HepG2 (cell line): ENCODE results near the gene CCDC57. TPM values are rescaled to one million over a fixed set of nuclear protein-coding genes. Genes with fewer than 3 reads are reported as not detected.

Experiments
- AFF4 ChIP-seq: sonication (generic); formaldehyde crosslinking; IDR thresholded peaks from 2 replicates; pipeline ENCODE4 v1.4.0; 2020; ENCODE audit warnings: missing genetic modification reagents
- BORCS8-MEF2B ChIP-seq: sonication (generic); formaldehyde crosslinking; IDR thresholded peaks from 2 replicates; pipeline ENCODE4 v1.8.0; 2022; ENCODE audit warnings: mild to moderate bottlenecking, missing genetic modification reagents
- DMAP1 ChIP-seq: IDR thresholded peaks from 2 replicates; pipeline ENCODE4 v1.6.1; 2016
- ESRRA ChIP-seq: sonication (generic); formaldehyde crosslinking; IDR thresholded peaks from 2 replicates; pipeline ENCODE4 v1.5.1; 2020; ENCODE audit warnings: mild to moderate bottlenecking, low read depth, missing genetic modification reagents
- FOXK2 ChIP-seq: fragments of 450-650 bp; IDR thresholded peaks from 2 replicates; pipeline ENCODE4 v1.6.1; 2016
- GZF1 ChIP-seq: sonication (generic); formaldehyde crosslinking; IDR thresholded peaks from 2 replicates; pipeline ENCODE4 v1.5.1; 2020; ENCODE audit warnings: mild to moderate bottlenecking, missing genetic modification reagents
- MIER3 ChIP-seq: IDR thresholded peaks from 2 replicates; pipeline ENCODE4 v1.6.1; 2016; ENCODE audit warnings: missing compliant biosample characterization, borderline replicate concordance
- RXRA ChIP-seq: sonication (generic); formaldehyde crosslinking; IDR thresholded peaks from 2 replicates; pipeline ENCODE4 v1.5.1; 2020; ENCODE audit warnings: missing genetic modification reagents
- SPEN ChIP-seq: sonication (generic); formaldehyde crosslinking; IDR thresholded peaks from 2 replicates; pipeline ENCODE4 v1.5.1; 2020; ENCODE audit warnings: low read depth, mild to moderate bottlenecking, missing genetic modification reagents
- SRSF1 ChIP-seq: fragments of 200-400 bp; formaldehyde crosslinking; optimal IDR thresholded peaks from 2 replicates; pipeline ENCODE3; 2017; ENCODE audit warnings: mild to moderate bottlenecking, low read depth, low read length, moderate library complexity
- SRSF9 ChIP-seq: fragments of 200-400 bp; formaldehyde crosslinking; IDR thresholded peaks from 2 replicates; pipeline ENCODE4 v1.6.1; 2018; ENCODE audit warnings: borderline replicate concordance, mild to moderate bottlenecking, low read depth, low read length; ENCODE audit not compliant: insufficient read depth, poor library complexity, severe bottlenecking
- ZBTB7A ChIP-seq: sonication (generic); formaldehyde crosslinking; IDR thresholded peaks from 2 replicates; pipeline ENCODE4 v1.8.0; 2022; ENCODE audit warnings: mild to moderate bottlenecking, missing genetic modification reagents
- ZNF224 ChIP-seq: sonication (generic); formaldehyde crosslinking; IDR thresholded peaks from 2 replicates; pipeline ENCODE4 v1.5.0; 2020; ENCODE audit warnings: mild to moderate bottlenecking, missing genetic modification reagents
- ZNF44 ChIP-seq: sonication (generic); formaldehyde crosslinking; IDR thresholded peaks from 2 replicates; pipeline ENCODE4 v1.5.1; 2020; ENCODE audit warnings: mild to moderate bottlenecking, missing genetic modification reagents
- ZNF768 ChIP-seq: sonication (generic); formaldehyde crosslinking; IDR thresholded peaks from 2 replicates; pipeline ENCODE4 v1.4.0; 2020; ENCODE audit warnings: missing genetic modification reagents
- polyA plus RNA-seq, 8 experiments: library from polyadenylated mRNA; depleted of rRNA in 3 of 8; stranded (reverse) in 7 of 8; unstranded in 1 of 8; fragments of >200 nt; fragmentation: Illumina TruSeq in 4 of 8; extraction: Trizol in 4 of 8; gene quantifications; 2 replicates each; pipeline versions ENCODE4 v1.2.1 to v1.2.3, GENCODE V29; 2011 to 2016; ENCODE audit warnings: low read depth in 4 of 8, missing spikeins in 1 of 8, mixed read lengths in 1 of 8; ENCODE audit not compliant: insufficient read depth in 1 of 8
- total RNA-seq, 5 experiments: library from RNA; depleted of rRNA; stranded (reverse); fragments of >200 nt; fragmentation: Illumina TruSeq; extraction: Trizol; gene quantifications; 2 replicates each; pipeline ENCODE4 v1.2.3, GENCODE V29; 2016; ENCODE audit warnings: low read depth in 1 of 5
- TF ChIP-seq, protein P1 (sequence below): sonication (generic); formaldehyde crosslinking; IDR thresholded peaks from 2 replicates; pipeline ENCODE4 v1.4.0; 2020; ENCODE audit warnings: mild to moderate bottlenecking, missing genetic modification reagents
- TF ChIP-seq, protein P2 (sequence below): sonication (generic); formaldehyde crosslinking; IDR thresholded peaks from 2 replicates; pipeline ENCODE4 v1.9.0; 2022; ENCODE audit warnings: low read depth, missing genetic modification reagents
- TF ChIP-seq, protein P3 (sequence below): sonication (generic); formaldehyde crosslinking; IDR thresholded peaks from 2 replicates; pipeline ENCODE4 v1.4.0; 2020; ENCODE audit warnings: mild to moderate bottlenecking, missing genetic modification reagents
- TF ChIP-seq, protein P4 (sequence below): sonication (generic); formaldehyde crosslinking; IDR thresholded peaks from 2 replicates; pipeline ENCODE4 v1.5.0; 2020; ENCODE audit warnings: mild to moderate bottlenecking, missing genetic modification reagents

CCDC57 gene
- total and polyA plus RNA-seq, 2 of the 13 experiments (the other 11 are each of a cell fraction or from before 2014, with no cell fraction given): 59.3 to 59.9 TPM

DNA sequence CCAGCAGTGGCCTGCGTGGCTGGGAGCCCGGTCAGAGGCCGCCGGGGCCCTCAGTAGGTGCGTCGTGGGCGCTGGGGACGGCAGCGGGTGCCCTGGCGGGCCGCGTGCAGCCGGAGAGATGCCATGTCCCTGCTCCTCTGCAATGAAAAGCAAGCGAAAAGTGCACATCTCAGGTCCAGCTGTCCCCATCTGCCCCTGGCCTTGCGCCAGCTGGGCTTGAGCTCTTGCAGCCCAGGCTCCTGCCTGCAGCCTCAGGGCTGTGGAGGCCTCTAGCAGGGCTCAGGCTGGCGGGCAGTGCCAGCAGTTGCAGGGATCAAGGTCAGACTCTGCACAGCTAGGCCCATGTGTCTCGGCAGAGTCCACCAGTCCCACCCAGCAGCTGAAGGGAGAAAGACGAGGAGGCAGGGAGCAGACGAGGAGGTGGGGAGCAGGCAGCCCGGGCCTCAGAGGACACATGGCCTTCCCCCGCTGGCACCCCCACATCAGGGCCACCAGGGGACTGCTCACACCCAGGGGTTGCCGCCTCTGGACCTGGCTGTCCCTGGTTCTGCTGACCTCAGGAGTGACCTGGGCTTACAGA, 27.4 kb upstream of the CCDC57 start (continued):
- TF ChIP-seq AFF4 (CRISPR knock-in tag) (0 out of 2 replicates have a peak, but pooled peaks have one; percentile 38), ZNF768 (CRISPR knock-in tag) (peak; percentile 11; the same call in 1 of the 2 replicates), GZF1 (CRISPR knock-in tag) (peak; percentile 73; the same call in 1 of the 2 replicates), BORCS8-MEF2B (CRISPR knock-in tag) (peak; percentile 62), SRSF9 (no peak), RXRA (CRISPR knock-in tag) (peak; percentile 94), FOXK2 (no peak), MIER3 (peak; percentile 9; the same call in 1 of the 2 replicates), SPEN (CRISPR knock-in tag) (peak; percentile 75; the same call in 1 of the 2 replicates), ZNF224 (CRISPR knock-in tag) (no peak), ESRRA (CRISPR knock-in tag) (peak; percentile 55; the same call in 1 of the 2 replicates), DMAP1 (no peak), ZNF44 (no peak), ZBTB7A (CRISPR knock-in tag) (peak; percentile 47; the same call in 1 of the 2 replicates), SRSF1 (peak; percentile 70)
- TF ChIP-seq, protein P1, sequence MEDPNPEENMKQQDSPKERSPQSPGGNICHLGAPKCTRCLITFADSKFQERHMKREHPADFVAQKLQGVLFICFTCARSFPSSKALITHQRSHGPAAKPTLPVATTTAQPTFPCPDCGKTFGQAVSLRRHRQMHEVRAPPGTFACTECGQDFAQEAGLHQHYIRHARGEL (CRISPR knock-in tag): no peak; the same call in 1 of the 2 replicates
- TF ChIP-seq, protein P2, sequence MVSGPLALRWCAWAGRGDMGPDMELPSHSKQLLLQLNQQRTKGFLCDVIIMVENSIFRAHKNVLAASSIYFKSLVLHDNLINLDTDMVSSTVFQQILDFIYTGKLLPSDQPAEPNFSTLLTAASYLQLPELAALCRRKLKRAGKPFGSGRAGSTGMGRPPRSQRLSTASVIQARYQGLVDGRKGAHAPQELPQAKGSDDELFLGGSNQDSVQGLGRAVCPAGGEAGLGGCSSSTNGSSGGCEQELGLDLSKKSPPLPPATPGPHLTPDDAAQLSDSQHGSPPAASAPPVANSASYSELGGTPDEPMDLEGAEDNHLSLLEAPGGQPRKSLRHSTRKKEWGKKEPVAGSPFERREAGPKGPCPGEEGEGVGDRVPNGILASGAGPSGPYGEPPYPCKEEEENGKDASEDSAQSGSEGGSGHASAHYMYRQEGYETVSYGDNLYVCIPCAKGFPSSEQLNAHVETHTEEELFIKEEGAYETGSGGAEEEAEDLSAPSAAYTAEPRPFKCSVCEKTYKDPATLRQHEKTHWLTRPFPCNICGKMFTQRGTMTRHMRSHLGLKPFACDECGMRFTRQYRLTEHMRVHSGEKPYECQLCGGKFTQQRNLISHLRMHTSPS (CRISPR knock-in tag): peak; percentile 99
- TF ChIP-seq, protein P3, sequence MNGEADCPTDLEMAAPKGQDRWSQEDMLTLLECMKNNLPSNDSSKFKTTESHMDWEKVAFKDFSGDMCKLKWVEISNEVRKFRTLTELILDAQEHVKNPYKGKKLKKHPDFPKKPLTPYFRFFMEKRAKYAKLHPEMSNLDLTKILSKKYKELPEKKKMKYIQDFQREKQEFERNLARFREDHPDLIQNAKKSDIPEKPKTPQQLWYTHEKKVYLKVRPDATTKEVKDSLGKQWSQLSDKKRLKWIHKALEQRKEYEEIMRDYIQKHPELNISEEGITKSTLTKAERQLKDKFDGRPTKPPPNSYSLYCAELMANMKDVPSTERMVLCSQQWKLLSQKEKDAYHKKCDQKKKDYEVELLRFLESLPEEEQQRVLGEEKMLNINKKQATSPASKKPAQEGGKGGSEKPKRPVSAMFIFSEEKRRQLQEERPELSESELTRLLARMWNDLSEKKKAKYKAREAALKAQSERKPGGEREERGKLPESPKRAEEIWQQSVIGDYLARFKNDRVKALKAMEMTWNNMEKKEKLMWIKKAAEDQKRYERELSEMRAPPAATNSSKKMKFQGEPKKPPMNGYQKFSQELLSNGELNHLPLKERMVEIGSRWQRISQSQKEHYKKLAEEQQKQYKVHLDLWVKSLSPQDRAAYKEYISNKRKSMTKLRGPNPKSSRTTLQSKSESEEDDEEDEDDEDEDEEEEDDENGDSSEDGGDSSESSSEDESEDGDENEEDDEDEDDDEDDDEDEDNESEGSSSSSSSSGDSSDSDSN (CRISPR knock-in tag): peak; percentile 71
- TF ChIP-seq, protein P4, sequence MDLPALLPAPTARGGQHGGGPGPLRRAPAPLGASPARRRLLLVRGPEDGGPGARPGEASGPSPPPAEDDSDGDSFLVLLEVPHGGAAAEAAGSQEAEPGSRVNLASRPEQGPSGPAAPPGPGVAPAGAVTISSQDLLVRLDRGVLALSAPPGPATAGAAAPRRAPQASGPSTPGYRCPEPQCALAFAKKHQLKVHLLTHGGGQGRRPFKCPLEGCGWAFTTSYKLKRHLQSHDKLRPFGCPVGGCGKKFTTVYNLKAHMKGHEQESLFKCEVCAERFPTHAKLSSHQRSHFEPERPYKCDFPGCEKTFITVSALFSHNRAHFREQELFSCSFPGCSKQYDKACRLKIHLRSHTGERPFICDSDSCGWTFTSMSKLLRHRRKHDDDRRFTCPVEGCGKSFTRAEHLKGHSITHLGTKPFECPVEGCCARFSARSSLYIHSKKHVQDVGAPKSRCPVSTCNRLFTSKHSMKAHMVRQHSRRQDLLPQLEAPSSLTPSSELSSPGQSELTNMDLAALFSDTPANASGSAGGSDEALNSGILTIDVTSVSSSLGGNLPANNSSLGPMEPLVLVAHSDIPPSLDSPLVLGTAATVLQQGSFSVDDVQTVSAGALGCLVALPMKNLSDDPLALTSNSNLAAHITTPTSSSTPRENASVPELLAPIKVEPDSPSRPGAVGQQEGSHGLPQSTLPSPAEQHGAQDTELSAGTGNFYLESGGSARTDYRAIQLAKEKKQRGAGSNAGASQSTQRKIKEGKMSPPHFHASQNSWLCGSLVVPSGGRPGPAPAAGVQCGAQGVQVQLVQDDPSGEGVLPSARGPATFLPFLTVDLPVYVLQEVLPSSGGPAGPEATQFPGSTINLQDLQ (CRISPR knock-in tag): peak; percentile 90
